ENCODE measurements around the gene NSD1. TPM values are rescaled to one million over a fixed set of nuclear protein-coding genes. Genes with fewer than 3 reads are reported as not detected.

Gene NSD1
- total and polyA plus RNA-seq, 2 of the 8 experiments (the other 6 are each of a cell fraction or from before 2014, with no cell fraction given): 22.8 to 168 TPM

GRCh38 chr5:177349362-177349647, 215.7 kb downstream of the NSD1 start (continued):
- TF ChIP-seq SIX5 (IDR thresholded peaks at IDR 0.05; ENCODE audit: low read depth, low read length): no peak
- no peak for TF ChIP-seq YY1 (IDR thresholded peaks at IDR 0.05; ENCODE audit: low read depth, low read length)
- TF ChIP-seq CHD7 (IDR thresholded peaks at IDR 0.05; ENCODE audit: insufficient replicate concordance, low read length): no peak
- TF ChIP-seq TAF1 (IDR thresholded peaks at IDR 0.05; ENCODE audit: low read depth, low read length): no peak
